Right atrium auricular region (tissue), 2 donors: ENCODE results near the gene NGRN. TPM values are rescaled to one million over a fixed set of nuclear protein-coding genes. Genes with fewer than 3 reads are reported as not detected.
"Not testable (repeated sequence)": the region's sequence is repeated elsewhere in the genome, so short reads cannot be mapped to it uniquely, and the experiment has no call there.

Experiments
- DNase-seq: peaks from one replicate; pipeline ENCODE4 v3.0.0-alpha.2; 2019; ENCODE audit warnings: low spot score
- H3K27ac ChIP-seq, 2 donors: fragments of 200-600 bp; sonication (generic); 1 replicate in 1 of 2; 2 replicates in 1 of 2; pipeline ENCODE4 v1.5.1; 2016 to 2019
- H3K27me3 ChIP-seq, 2 donors: fragments of 200-600 bp; sonication (generic); one replicate each; pipeline versions ENCODE4 v1.5.1 to v1.6.0; 2017 to 2019
- H3K36me3 ChIP-seq: fragments of 200-600 bp; sonication (generic); one replicate; pipeline ENCODE4 v1.5.1; 2016
- H3K4me1 ChIP-seq, 2 donors: fragments of 200-600 bp; sonication (generic); one replicate each; pipeline versions ENCODE4 v1.5.1 to v1.6.0; 2017 to 2019
- H3K4me3 ChIP-seq, 2 donors: fragments of 200-600 bp; sonication (generic); 1 replicate in 1 of 2; 2 replicates in 1 of 2; pipeline ENCODE4 v1.5.1; 2017 to 2019; ENCODE audit warnings: mild to moderate bottlenecking in 1 of 2, moderate library complexity in 1 of 2
- H3K9me3 ChIP-seq, 2 donors: fragments of 200-600 bp; sonication (generic); one replicate each; pipeline ENCODE4 v1.5.1; 2019
- CTCF ChIP-seq, 2 donors: fragments of 200-600 bp; sonication (generic); IDR thresholded peaks; one replicate each; pipeline ENCODE4 v1.5.1; 2019; ENCODE audit warnings: antibody characterized with exemption in 2 of 2
- total RNA-seq, 2 donors: library from RNA; depleted of rRNA; stranded (reverse); fragments of >200 nt; gene quantifications; one replicate each; pipeline ENCODE4 v1.1.0, GENCODE V29; 2016

NGRN gene
- total RNA-seq, 2 donors from 2014 or later: 107 to 110 TPM

DNA sequence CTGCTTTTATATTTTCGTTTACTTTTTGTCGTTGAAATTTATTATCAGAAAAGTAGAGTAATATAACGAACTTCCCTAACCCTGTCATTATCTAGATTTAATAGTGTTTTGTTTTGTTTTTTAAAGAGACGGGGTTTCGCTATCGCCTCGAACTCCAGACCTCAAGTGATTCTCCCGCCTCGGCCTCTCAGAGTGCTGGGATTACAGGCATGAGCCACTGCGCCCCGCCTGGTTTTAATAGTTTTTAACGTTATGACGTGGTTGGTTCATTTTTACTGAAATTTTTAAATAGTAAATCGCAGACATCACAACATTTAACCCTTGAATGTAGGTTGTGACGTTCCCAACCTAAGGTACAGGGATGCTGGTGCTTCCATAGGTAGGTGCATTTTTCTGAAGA is 1.0 kb downstream of the NGRN start:
- Histone ChIP-seq H3K9me3 (no peaks in the 10 kb centered on the region), H3K4me3 (peak overlapping the region; percentile 77 to 86), H3K27me3 (no peaks in the 10 kb centered on the region), H3K27ac (peak overlapping the region; percentile 98 to 99), H3K4me1 (peaks cover 0 to 60% of the 10 kb centered on the region in 2 donors), H3K36me3 (peaks cover 28% of the 10 kb centered on the region)
- TF ChIP-seq CTCF (IDR thresholded peaks at IDR 0.05): no peak
- no peak for DNase-seq

GRCh38 chr15:90268415-90268814 is 2.9 kb downstream of the NGRN start:
- DNase-seq: no peak
- H3K27me3 ChIP-seq: no peaks in the 10 kb centered on the region
- H3K4me1 ChIP-seq: peaks cover 0 to 68% of the 10 kb centered on the region in 2 donors
- H3K4me3 ChIP-seq: no peak overlapping the region
- H3K27ac ChIP-seq: no peak overlapping the region
- H3K9me3 ChIP-seq: no peaks in the 10 kb centered on the region
- no peak for TF ChIP-seq CTCF (IDR thresholded peaks at IDR 0.05)
- peaks cover 46% of the 10 kb centered on the region for H3K36me3 ChIP-seq

- Histone ChIP-seq H3K9me3 (no peaks in the 10 kb centered on the region), H3K27ac (peak overlapping the region; percentile 13 to 51), H3K36me3 (peaks cover 55% of the 10 kb centered on the region), H3K4me3 (no peak overlapping the region), H3K4me1 (peaks cover 0 to 58% of the 10 kb centered on the region in 2 donors), H3K27me3 (no peaks in the 10 kb centered on the region)
- no peak for DNase-seq
- TF ChIP-seq CTCF (IDR thresholded peaks at IDR 0.05): no peak
Measured at GRCh38 chr15:90270502-90271150, 5.2 kb downstream of the NGRN start.

DNA sequence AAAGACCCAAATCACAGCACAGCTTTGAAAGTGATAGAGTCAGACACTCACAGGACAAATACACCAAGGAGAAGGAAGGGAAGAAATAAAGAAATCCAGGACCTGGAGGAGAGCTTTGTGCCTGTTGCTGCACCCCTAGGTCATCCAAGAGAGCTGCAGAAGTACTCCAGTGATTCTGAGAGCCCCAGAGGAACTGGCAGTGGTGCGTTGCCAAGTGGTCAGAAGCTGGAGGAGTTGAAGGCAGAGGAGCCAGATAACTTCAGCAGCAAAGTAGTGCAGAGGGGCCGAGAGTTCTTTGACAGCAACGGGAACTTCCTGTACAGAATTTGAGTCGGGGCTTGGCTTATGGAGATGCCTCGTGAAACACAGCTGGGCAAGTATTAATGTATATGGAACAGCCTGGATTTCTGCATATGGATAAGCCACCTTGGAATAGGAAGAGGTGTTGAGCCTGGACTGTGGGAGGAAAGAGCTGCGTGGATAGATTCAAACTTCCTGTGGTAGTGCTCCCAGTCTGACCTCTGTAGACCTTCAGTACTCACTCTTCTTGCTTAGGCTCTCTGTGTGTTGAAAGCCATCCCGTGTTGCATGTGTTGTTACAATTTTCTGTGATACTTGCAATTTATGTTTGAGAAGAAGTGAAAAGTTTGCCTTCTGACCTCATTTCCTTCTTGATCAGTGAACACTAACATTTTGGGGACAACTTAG is 6.1 kb downstream of the NGRN start:
- peaks cover 0 to 55% of the 10 kb centered on the region in 2 donors for H3K4me1 ChIP-seq
- DNase-seq: no peak
- no peaks in the 10 kb centered on the region for H3K9me3 ChIP-seq
- H3K36me3 ChIP-seq: peaks cover 63% of the 10 kb centered on the region
- peak overlapping the region; percentile 13 to 51 for H3K27ac ChIP-seq
- no peak overlapping the region for H3K4me3 ChIP-seq
- TF ChIP-seq CTCF (IDR thresholded peaks at IDR 0.05): no peak
- H3K27me3 ChIP-seq: no peaks in the 10 kb centered on the region

DNA sequence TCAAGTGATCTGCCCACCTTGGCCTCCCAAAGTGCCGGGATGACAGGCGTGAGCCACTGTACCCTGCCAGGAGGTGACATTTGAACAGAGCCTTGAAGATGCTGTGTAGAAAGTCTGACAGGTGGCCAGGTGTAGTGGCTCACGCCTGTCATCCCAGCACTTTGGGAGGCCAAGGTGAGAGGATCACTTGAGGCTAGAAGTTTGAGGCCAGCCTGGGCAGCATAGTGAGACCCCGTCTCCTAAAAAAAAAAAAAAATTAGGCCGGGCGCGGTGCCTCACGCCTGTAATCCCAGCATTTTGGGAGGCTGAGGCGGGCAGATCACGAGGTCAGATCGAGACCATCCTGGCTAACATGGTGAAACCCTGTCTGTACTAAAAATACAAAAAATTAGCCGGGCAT is 13.0 kb downstream of the NGRN start:
- H3K27ac ChIP-seq: not testable (repeated sequence)

DNA sequence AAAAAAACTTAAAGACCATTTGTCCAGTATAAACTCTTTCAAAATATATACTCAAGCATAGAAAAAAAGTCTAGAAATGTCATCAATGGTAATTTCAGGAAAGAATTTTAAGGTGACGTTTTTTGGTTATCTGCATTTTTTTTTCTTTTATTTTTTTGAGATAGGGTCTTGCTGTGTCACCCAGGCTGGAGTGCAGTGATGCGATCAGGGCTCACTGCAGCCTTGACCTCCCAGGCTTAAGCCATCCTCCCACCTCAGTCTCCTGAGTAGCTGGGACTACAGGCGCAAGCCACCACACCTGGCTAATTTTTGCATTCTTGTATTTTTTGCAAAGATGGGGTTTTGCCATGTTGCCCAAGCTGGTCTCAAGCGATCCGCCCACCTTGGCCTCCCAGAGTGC is 15.3 kb downstream of the NGRN start:
- not testable (repeated sequence) for H3K4me3 ChIP-seq, H3K36me3 ChIP-seq, H3K9me3 ChIP-seq, H3K27ac ChIP-seq, H3K4me1 ChIP-seq, H3K27me3 ChIP-seq
- peak; percentile 18 for DNase-seq

More for the DNA sequence above, 13.0 kb downstream of the NGRN start:
- not testable (repeated sequence) for H3K27me3 ChIP-seq, DNase-seq, H3K9me3 ChIP-seq, H3K4me3 ChIP-seq, H3K4me1 ChIP-seq
- H3K36me3 ChIP-seq: peaks cover 16% of the 10 kb centered on the region

DNA sequence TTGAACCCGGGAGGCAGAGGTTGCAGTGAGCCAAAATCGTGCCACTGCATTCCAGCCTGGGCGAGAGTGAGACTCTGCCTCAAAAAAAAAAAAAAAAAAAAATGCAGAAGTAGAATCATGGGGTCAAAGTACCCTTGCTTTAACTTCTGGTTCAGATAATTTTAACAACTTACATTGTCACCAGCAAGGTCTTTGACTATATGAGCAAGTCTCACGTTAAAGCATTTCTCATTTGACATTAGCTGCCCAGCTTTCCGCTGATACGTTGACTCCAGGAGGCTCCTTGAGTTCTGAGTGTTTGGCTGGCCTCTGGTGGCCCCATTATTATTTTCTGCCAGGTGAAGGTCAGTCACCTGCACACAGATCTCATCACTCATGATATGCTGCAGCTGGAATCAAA is 16.2 kb downstream of the NGRN start:
- not testable (repeated sequence) for H3K4me1 ChIP-seq, H3K4me3 ChIP-seq, H3K36me3 ChIP-seq, H3K27me3 ChIP-seq, H3K9me3 ChIP-seq
- DNase-seq: peak; percentile 21
- peak overlapping the region in 1 of 2 donors; percentile 29 for H3K27ac ChIP-seq
